H1 (cell line): ENCODE data around the gene ABHD1. TPM values are rescaled to one million over a fixed set of nuclear protein-coding genes. Genes with fewer than 3 reads are reported as not detected.

ENCODE experiments used
- SAP30 ChIP-seq: fragments of 300-600 bp; sonication (generic); IDR thresholded peaks from 2 replicates; pipeline ENCODE4 v1.7.1; 2012; ENCODE audit warnings: low read length, moderate library complexity, mild to moderate bottlenecking, inconsistent platforms; ENCODE audit not compliant: insufficient read depth, insufficient replicate concordance
- TAF1 ChIP-seq: IDR thresholded peaks from 2 replicates; pipeline ENCODE4 v1.6.1; 2011; ENCODE audit warnings: mild to moderate bottlenecking, low read depth, low read length
- TBP ChIP-seq: IDR thresholded peaks from 2 replicates; pipeline ENCODE4 v1.6.1; 2011; ENCODE audit warnings: low read depth, low read length, improper control_type of control experiment
- polyA plus RNA-seq, 7 experiments: library from polyadenylated mRNA; depleted of rRNA in 3 of 7; stranded (reverse) in 5 of 7; unstranded in 2 of 7; fragments of >200 nt in 5 of 7; fragments of 200-250 nt in 2 of 7; gene quantifications; 1 replicate in 5 of 7; 2 replicates in 1 of 7; 4 replicates in 1 of 7; pipeline versions ENCODE4 v1.2.1 to v1.2.3, GENCODE V29; 2011 to 2013; ENCODE audit warnings: missing spikeins in 2 of 7, mixed read lengths in 2 of 7
- total RNA-seq: library from RNA; stranded (reverse); fragmentation: NEBNext Ultra II Directional; extraction: Animal tissue kit (Norgen Biotek cat#: 25700); gene quantifications from 2 replicates; pipeline ENCODE4 v1.2.1, GENCODE V29; 2021

ABHD1 gene
- total and polyA plus RNA-seq, 2 of the 8 experiments (the other 6 are each of a cell fraction or from before 2014, with no cell fraction given): 0.20 to 1.1 TPM

GRCh38 chr2:27122791-27123190, 824 bp upstream of the ABHD1 start (continued):
- no peak for TF ChIP-seq TAF1
- no peak for TF ChIP-seq SAP30
- TF ChIP-seq TBP: no peak
